HCEC 1CT (cell line): ENCODE results near the gene PEAK1.
"Not testable (repeated sequence)": the region's sequence is repeated elsewhere in the genome, so short reads cannot be mapped to it uniquely, and the experiment has no call there.

Experiments
- DNase-seq: peaks from one replicate; pipeline ENCODE4 v3.0.0-alpha.2; 2017

PEAK1 gene

DNA sequence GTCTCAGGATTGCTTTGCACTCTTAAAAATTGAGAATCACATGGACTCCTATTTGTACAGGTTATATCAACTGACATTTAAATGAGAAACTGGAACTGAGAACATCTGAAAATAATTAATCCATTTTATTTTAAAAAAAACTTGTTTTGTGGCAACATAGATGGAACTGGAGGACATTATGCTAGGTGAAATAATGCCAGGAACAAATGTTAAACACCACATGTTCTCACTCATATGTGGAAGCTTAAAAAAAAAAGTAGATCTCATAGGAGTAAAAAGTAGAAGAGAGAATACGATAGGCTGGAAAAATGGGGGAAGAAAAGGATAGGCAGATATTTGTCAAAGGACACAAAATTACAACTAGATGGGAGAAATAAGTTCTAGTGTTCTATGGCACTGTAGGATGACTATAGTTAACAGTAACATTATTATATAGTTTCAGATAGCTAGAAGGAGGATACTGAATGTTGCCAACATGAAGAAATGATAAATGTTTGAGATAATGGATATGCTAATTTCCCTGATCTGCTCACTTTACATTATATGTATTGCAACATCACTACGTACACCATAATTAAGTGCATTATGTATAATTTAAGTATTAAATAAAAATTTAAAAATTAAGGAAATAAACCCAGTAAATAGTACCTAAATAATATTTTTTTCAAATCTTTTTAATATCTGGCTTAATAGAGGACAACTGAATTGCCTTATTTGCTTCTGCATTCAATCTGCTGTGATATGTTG is 248.5 kb downstream of the PEAK1 start:
- DNase-seq: no peak

DNA sequence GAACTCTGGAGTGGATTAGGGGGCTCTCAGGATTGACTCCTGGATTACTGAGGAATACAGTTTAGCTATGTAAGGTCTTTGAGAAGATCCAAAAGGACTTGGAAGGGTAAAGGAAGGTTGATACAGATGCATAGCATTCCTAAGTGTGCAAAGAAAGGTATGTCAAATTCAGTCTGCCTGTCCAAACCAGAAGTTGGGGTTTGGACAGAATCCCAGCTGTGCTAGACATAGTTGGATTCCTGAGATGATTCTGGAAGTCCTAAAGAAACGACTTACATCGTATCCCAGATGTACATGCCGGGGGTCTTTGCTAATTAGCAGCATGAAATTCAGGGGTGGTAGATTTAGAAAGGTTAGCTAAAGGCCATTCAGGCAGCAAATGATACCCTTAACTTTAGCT is 251.3 kb downstream of the PEAK1 start:
- no peak for DNase-seq

DNA sequence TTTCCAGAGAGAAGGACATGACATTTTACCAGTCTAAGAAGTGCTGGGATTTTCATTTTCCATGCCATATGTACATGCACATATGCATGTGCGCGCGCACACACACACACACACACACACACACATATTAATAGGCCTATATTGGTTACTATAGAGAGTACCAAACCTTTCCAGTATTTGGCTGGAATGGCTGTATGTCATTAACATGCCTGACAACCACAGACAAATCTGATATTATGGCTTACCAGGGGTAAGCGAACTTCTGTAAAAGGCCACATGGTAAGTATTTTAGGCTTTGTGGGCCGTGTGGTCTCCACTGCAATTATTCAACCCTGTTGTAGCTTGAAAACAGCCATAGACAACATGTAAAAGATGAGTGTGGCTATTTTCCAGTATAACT is 251.8 kb downstream of the PEAK1 start:
- no peak for DNase-seq

DNA sequence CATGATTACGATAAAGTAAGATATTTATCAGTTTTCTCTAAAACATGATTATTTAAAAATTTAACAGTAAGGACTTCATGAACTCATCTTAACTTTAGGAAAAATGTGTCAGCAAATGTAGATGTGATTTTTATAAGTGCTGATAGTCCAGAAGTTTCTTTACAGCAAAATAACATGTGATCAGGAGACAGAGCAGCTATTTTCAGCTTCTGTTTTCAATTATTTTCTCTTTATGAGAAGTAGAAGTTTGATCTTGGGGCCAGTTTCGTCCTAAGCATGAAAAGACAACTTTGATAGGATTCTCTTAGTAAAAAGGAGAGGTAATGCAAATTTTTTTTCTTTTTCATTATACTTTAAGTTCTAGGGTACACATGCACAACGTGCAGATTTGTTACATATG is 252.5 kb downstream of the PEAK1 start:
- no peak for DNase-seq

DNA sequence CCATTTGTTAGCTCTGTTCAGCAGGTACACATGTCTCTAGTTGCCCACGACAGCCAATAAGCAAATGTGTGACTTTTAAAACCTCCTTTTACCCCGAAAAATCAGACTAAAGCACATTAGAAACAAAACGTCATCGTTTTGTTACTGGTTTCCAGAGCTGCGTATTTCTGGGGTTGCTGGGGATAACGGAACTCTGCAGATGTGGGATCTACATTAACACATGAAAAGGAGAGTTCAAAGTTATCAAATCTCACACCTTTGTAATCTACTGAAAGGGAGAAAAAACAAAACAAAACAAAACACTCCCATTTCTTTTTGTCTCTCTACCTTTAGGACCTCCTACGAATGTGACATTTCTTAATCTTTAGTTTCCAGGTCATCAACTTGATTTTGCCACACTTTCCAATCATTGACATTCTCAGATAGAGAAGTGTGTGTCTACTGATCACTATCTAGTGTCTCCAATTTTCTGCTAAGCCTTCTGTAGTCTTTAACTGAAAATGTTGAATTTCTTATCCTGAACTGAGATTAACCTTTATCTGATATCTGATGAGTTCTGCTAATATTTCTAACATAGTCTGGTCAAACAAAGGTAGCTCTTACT is 256.0 kb downstream of the PEAK1 start:
- DNase-seq: no peak

DNA sequence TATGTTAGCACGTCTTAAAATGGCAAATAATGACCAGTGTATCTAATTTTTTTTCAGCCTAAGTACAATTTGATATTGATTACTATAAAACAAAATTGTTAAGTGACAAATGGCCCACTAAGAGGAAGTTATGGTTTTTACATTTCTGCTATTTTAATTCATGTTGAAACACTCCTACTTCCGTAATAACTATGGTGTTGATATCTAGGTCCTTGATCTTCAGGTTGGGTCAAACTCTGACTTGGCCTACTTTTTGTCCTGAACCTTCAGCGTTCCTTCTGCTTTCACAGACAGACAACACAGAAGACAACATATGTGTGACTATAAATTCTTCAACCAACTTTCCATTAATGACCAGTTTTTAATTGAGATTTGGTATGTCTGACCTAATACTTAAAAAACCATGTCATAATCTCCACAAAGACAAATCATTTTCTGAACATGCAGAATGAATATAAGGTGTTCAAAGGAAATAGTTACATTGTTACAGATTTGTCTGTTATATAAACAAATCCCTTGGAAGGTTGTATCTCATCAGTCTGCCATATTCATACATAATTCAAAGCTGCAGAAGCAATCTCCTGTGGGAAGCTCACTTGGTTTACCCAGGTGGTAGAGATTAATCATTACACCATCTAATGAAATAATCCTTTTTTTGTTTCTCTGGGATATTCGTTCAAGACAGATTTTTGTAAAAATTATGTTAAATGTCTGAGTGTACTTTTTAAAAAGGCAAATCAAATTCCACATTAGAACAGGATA is 256.9 kb downstream of the PEAK1 start:
- DNase-seq: no peak

DNA sequence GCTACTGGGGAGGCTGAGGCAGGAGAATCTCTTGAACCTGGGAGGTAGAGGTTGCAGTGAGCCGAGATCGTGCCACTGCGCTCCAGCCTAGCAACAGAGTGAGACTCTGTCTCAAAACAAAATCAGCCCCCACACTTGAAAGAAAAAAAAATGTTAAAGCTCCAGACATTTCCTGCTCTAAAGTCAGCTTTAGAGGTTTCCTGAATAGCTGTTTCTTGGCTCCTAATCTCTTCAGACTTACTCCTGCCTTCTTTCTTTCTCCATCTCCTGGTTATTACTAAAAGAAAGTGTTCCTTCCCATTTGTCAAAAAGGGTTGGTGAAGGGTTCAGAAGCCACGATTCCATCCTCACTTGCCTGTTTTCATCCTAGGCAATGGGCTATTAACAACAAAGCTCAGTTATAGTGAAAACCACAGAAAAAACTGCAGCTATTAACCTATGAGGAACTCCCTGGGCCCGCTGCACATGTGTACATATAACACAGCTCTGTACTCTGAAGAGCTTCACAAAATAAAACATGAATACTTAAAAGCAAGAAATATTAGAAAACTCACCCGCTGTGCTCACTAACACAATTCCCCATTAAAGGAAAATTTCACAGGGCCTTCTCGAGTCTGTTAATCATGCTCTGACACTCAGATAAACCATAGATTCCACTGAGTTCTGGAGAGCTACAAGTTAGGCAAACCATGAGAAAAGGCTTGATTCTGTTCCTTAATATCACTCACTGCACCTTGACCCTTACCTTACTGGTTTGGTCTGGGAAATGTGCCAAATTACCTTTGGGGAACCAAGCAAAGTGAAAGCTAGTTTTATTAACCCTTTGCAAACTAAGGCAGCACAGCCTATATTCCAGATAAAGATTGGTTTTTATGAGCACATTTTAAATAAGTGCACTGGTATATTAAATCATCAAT is 259.1 kb downstream of the PEAK1 start:
- no peak for DNase-seq

DNA sequence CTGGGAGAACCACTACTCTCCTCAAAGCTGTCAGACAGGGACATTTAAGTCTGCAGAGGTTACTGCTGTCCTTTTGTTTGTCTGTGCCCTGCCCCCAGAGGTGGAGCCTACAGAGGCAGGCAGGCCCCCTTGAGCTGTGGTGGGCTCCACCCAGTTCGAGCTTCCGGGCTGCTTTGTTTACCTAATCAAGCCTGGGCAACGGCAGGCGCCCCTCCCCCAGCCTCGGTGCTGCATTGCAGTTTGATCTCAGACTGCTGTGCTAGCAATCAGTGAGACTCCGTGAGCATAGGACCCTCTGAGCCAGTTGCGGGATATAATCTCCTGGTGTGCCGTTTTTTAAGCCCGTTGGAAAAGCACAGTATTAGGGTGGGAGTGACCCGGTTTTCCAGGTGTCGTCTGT is 263.9 kb downstream of the PEAK1 start:
- not testable (repeated sequence) for DNase-seq

DNA sequence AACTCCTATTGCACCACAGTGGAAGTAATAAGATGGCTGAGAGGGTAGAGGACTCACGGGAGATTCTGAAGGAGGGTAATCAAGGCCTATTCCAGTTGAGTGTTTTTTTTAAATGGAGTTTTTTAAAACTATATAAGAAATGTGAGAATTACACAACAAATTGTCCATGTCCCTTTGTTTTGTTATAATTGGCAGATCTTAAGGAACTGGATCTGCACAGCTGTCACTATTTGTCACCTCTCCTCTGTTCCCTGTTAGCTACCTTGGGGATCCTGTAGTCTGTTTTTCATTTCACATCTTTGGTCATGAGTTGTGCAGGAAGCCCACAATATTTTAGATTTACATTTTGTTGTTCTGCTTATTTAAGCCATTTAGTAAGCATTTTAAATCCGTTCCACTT is 271.7 kb downstream of the PEAK1 start:
- DNase-seq: no peak

DNA sequence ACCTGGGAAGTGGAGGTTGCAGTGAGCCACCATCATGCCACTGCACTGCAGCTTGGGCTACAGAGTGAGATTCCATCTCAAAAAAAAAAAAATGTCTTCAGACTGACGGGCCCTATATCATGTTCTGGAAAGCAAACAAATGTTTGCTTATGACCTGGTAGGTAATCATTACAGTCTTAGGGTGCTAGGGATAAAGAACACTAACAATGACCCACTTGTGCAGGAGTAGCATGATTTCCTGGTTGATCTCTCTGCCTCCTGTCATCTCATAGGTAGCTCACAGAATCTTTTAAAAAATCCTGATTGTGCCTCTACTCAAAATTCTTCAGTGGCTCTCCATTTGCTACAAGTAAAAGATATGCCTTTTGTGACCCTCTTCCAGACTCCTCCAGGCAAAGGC is 274.5 kb downstream of the PEAK1 start:
- peak; percentile 13 for DNase-seq

DNA sequence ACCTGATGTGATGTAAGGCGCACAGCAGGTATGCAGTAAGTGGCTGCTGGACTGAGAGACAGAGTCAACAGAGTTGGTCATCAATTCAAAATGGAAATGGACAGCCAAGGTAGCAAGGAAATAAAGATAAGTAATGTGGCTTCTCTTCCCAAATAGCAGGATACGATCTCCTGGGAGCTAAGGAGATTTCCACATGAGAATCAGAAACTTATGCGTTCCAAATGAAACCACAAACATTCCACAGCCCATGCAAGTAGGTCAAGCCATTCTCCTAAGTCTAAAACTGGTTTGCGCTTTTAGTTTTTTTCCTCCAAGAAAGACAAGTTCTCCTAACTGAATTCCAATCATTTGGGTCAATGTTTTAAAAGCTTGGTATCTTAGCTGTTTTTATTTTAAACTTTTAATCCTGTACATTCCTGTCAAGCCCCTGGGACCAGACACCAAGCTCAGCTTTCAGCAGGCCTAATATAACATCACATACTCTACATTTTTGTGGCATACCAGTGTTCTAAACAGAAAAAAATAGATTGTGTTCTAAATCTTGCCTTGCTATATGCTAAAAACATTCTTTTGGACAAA is 275.3 kb downstream of the PEAK1 start:
- peak; percentile 91 for DNase-seq

DNA sequence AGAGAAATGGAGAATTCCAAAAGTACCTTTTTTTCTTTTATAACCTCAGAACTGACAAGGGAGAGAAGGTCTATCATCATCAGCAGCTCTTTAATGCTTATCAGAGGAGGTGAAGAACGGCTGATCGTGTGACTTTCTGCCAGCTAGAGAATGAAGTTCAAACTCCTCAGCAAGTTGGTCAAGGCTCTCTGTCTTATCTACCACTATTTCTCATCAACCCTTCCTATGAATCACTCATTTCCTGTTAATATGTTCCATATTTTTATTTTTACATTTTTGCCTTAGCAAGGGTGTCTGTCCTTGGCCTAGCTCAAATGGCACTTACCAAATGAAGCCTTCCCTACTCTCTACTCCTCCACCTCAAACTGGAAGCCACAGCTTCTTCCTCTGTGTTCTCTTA is 275.9 kb downstream of the PEAK1 start:
- peak; percentile 78 for DNase-seq

DNA sequence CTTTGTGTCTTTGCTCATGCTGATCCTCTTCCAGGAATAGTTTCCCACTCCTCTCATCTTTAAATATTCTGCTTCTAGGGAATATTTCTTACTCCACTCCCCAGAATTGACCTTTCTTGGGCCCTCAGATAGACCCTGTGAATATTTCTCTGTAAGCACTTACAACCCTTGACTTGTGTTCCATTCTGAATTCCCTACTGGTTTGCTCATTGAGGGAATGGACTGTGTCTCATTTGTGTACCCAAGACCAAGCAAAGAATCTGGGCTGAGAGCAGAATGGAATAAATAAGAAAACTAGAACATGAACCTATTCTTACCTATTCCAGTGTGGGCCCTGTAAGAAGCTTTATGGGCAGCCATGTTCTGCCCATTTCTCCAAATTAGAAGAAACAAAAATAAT is 276.3 kb downstream of the PEAK1 start:
- no peak for DNase-seq

DNA sequence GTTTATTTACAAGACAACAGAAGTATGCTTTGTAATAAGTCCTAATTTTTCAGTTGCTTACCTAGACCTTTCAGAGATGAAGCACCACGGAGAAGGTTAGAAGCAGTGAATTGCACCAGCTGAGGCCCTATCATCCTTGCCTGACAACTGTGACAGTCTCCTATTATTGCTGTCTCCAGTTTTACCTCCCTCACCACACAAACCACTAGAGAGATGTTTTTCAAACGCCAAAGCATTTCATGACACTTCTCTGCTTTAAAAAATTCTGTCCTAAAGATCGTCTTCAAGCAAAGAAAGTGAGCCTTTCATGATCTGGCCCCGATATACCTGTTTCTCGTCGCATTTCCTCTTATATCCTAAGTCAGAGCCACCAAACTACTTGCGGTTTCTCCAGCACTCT is 276.7 kb downstream of the PEAK1 start:
- no peak for DNase-seq

DNA sequence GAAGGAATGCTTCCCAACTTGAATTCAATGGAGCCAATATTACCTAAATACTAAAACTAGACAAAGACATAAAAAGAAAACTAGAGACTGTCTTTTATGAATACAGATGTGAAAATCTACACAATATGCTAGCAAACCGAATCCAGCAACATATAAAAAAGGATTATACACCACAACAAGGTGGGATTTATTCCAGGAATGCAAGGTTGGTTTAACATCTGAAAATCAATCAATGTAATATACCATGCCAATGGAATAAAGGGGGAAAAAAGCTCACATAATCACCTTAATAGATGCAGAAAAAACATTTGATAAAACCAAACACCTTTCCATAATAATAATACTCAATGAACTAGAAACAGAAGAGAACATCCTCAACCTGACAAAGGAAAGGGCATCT is 279.7 kb downstream of the PEAK1 start:
- DNase-seq: no peak

DNA sequence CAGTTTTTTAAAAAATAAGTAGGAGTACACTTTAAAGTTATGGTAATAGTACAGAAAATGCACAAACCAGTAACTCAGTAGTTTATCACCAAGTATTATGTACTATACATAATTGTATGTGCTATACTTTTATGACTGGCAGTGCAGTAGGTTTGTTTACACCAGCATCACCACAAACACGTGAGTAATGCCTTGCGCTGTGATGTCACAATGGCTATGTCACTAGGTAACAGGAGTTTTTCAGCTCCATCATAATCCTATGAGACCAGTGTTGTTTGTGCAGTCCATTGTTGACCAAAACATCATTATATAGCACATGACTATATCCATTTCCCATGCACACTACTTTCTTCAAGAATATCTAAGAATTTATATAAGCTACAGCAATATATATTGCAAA is 280.6 kb downstream of the PEAK1 start:
- DNase-seq: no peak

DNA sequence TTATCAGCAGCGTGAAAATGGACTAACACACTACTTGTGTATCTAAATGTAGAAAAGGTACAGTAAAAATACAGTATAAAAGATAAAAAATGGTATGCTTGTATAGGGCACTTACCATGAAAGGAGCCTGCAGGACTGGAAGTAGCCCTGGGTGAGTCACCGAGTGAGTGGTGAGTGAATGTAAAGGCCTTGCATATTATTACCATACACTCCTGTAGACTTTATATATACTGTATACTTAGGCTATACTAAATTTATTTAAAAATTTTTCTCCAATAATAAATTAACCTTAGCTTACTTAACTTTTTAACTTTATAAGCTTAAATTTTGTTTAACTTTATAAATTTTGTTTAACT is 281.8 kb downstream of the PEAK1 start:
- peak; percentile 21 for DNase-seq

DNA sequence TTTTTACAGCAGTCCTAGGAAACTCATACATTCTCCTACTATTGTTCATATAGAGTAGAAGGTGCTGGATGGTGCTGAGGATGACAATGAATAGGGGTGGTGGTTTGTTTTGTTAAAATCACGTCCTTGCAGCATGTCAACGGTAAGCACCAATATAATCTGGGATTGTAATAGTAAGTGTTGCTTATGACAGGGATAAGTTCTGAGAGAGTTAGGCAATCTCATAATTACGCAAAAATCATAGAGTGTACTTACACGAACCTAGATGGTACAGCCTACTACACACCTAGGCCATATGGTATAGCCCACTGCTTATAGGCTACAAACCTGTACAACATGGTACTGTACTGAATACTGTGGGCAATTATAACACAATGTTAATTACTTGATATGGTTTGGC is 284.7 kb downstream of the PEAK1 start:
- no peak for DNase-seq

DNA sequence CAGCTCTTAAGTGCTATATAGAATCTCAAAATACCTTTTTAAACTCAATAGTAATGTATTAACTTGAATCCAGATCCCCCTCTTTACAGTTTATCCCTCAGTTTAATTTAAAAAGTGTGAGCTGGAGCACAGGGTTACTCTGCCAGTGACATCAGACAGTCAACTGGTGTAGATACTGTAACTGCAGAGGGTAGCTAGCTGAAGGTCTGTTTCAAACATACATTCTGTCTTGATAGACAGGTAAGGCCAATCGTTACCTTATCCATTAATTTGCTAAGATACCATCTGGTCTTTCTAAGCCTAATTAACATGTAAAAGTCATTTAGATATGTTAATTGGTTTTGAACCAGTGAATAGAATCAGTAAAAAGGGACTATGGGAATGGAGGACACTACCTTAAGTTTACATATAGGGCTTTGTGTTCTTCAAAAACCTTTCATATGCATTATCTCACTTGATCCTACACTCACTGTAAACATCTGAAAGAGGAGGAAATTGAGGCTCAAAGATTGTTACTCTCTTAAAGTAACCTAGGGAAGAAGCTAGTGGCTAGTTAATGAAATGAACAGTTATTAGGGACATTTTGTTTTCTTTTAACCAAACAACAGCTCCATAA is 289.5 kb downstream of the PEAK1 start:
- no peak for DNase-seq

DNA sequence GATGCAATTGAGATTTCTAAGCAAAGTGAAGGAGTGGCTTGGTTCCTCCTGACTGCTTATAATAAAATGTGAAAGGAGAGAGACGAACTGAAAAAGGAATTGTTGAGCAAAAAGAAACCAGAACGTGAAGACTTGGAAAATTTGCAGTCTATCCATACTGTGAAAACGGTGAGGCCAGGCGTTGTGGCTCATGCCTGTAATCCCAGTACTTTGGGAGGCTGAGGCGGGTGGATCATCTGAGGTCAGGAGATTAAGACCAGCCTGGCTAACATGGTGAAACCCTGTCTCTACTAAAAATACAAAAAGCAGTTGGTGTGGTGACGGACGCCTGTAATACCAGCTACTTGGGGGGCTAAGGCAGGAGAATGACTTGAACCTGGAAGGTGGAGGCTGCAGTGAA is 292.3 kb downstream of the PEAK1 start:
- no peak for DNase-seq

DNA sequence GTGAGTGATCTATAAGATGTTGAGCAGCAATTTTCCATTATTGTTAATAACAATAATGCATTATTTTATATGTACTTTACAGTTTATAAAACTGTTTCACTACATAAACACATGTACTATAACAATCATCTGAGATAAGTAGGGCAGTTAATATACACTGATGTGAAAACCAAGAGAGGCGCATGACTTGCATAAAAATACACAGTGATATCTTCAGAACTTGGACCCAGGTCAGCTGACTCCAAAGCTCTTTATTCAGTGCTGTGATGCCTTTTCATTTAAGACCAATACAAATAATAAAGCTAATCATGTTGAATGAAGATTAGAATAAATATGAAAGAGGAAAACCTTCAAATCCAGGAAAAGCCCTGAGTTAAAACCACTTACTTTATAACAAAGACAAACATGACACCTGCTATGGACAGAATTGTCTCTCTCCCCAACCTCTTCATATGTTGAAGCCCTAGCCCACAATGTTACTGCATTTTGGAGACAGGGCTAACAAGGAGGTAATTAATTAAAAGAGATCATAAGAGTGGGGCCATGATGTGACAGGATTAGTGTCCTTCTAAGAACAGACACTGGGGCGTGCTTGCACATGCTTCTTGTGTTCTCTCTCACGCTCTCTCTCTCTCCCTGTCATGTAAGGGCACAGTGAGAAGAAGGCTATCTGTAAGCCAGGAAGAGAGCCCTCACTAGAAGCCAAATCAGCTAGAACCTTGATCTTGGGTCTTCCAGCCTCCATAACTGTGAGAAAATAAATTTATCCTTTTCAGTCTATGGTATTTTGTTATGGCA is 293.2 kb downstream of the PEAK1 start:
- no peak for DNase-seq

DNA sequence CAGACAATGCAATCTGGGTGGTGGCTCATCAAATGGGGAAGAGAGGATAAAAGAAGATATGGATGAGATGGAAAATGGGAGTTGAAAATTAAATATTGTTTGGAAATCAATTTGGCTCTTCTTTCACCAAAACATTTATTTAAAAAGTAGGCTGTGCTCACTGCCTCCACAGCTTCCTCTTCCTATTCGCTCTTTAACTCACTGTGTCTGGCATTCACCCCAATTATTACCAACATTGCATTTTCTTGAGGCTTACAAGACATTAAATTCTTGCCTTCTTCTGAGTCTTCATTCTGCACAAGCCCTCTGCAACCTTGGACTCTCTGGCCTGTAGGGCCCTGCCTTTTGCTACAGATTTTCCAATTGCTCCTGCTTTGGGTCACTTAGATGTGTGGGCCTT is 296.1 kb downstream of the PEAK1 start:
- no peak for DNase-seq
